ENCODE results near the gene KIFBP. TPM values are rescaled to one million over a fixed set of nuclear protein-coding genes. Genes with fewer than 3 reads are reported as not detected.

The KIFBP gene
- total and polyA plus RNA-seq, 9 of the 15 experiments (the other 6 are each of a cell fraction or from before 2014, with no cell fraction given) = 5.6 to 23.2 (median 14.8) TPM

GRCh38 chr10:69018613-69019012, 30.0 kb downstream of the KIFBP start (continued):
- TF ChIP-seq E2F8 (IDR thresholded peaks at IDR 0.05; ENCODE audit: low read depth, partially characterized antibody) (no peak), CREB5 (CRISPR knock-in tag; IDR thresholded peaks at IDR 0.05) (no peak), ZBTB11 (CRISPR knock-in tag; IDR thresholded peaks at IDR 0.05) (peak in 1 of 3 experiments; percentile 17; a peak in 1 of 6 replicates), SUPT5H (IDR thresholded peaks at IDR 0.05) (no peak), POLR3A (IDR thresholded peaks at IDR 0.05; ENCODE audit: borderline replicate concordance, extremely low read depth, insufficient read depth, insufficient read length) (no peak), ZBTB9 (CRISPR knock-in tag; IDR thresholded peaks at IDR 0.05) (no peak), ARHGAP35 (IDR thresholded peaks at IDR 0.05; ENCODE audit: partially characterized antibody) (no peak), LARP7 (IDR thresholded peaks at IDR 0.05) (no peak), MCM5 (IDR thresholded peaks at IDR 0.05; ENCODE audit: low read depth) (no peak), CTCF (IDR thresholded peaks at IDR 0.05 in 2 of 3, conservative IDR thresholded peaks at IDR 0.05 in 1 of 3; ENCODE audit: insufficient read depth in 2 of 3, low read depth in 1 of 3, low read length in 3 of 3) (no peak), E2F6 (IDR thresholded peaks at IDR 0.05; ENCODE audit: borderline replicate concordance in 1 of 2, extremely low read depth in 1 of 2, insufficient read depth in 1 of 2, insufficient read length in 1 of 2, low read depth in 1 of 2, low read length in 1 of 2, poor library complexity in 1 of 2, severe bottlenecking in 1 of 2) (no peak), FOXK2 (conservative IDR thresholded peaks at IDR 0.05 in 1 of 2, IDR thresholded peaks at IDR 0.05 in 1 of 2; ENCODE audit: low read depth in 2 of 2) (no peak), SP2 (IDR thresholded peaks at IDR 0.05; ENCODE audit: extremely low read depth, low read depth, low read length, poor library complexity, severe bottlenecking) (no peak), EZH2 (IDR thresholded peaks at IDR 0.05; ENCODE audit: borderline replicate concordance, low read depth, low read length) (no peak)

All from K562 (cell line).